ENCODE results near the gene PDGFD. TPM values are rescaled to one million over a fixed set of nuclear protein-coding genes. Genes with fewer than 3 reads are reported as not detected.

PDGFD gene
- total and polyA plus RNA-seq, 2 donors (not counting 1 experiment from before 2014, with no cell fraction given) = 1.3 TPM

- Histone ChIP-seq H3K4me3 (replicated peaks in 1 of 4; ENCODE audit: control extremely low read depth in 1 of 4, insufficient read depth in 1 of 4, low read depth in 3 of 4, low read length in 4 of 4) (no peak overlapping the region), H3K79me2 (ENCODE audit: control insufficient read depth, insufficient read depth, low read length) (no peaks in the 10 kb centered on the region), H3K4me2 (ENCODE audit: extremely low read depth, insufficient read depth, low read length) (no peak overlapping the region), H2AFZ (ENCODE audit: low read length) (no peak overlapping the region), H3K4me1 (ENCODE audit: control insufficient read depth, extremely low read depth, insufficient read depth, low read length) (peaks cover 2% of the 10 kb centered on the region), H3K9ac (ENCODE audit: insufficient read depth, low read length) (no peak overlapping the region), H3K27ac (ENCODE audit: insufficient read depth, low read length) (no peak overlapping the region), H3K9me3 (ENCODE audit: control insufficient read depth, insufficient read depth, low read depth, low read length) (no peaks in the 10 kb centered on the region), H3K27me3 (ENCODE audit: control insufficient read depth, insufficient read depth, low read length) (no peaks in the 10 kb centered on the region), H3K36me3 (ENCODE audit: control insufficient read depth, insufficient read depth, low read length) (no peaks in the 10 kb centered on the region), H4K20me1 (ENCODE audit: control insufficient read depth, extremely low read depth, insufficient read depth, low read length) (no peaks in the 10 kb centered on the region)
- peak; percentile 43 to 62 for DNase-seq (ENCODE audit: low read depth in 2 of 2)
- TF ChIP-seq EZH2 (IDR thresholded peaks at IDR 0.05; ENCODE audit: low read length, missing control alignments) (no peak), CTCF (conservative IDR thresholded peaks at IDR 0.05 in 1 of 2, IDR thresholded peaks at IDR 0.05 in 1 of 2; ENCODE audit: low read depth in 1 of 2, low read length in 2 of 2) (no peak)
Measured at GRCh38 chr11:104005234-104005855, 158.6 kb downstream of the PDGFD start.

- DNase-seq (ENCODE audit: low read depth in 2 of 2) = peak; percentile 19 to 85
- Histone ChIP-seq H3K9ac (ENCODE audit: insufficient read depth, low read length) (no peak overlapping the region), H3K27ac (ENCODE audit: insufficient read depth, low read length) (no peak overlapping the region)
Measured at GRCh38 chr11:104003491-104003890, 160.5 kb downstream of the PDGFD start.

GRCh38 chr11:104001561-104002056 is 162.3 kb downstream of the PDGFD start:
- peak; percentile 50 to 58 for DNase-seq (ENCODE audit: low read depth in 2 of 2)
- Histone ChIP-seq H3K27me3 (ENCODE audit: control insufficient read depth, insufficient read depth, low read length) (no peaks in the 10 kb centered on the region), H3K9ac (ENCODE audit: insufficient read depth, low read length) (no peak overlapping the region), H3K4me1 (ENCODE audit: control insufficient read depth, extremely low read depth, insufficient read depth, low read length) (peaks cover 2% of the 10 kb centered on the region), H2AFZ (ENCODE audit: low read length) (no peak overlapping the region), H3K36me3 (ENCODE audit: control insufficient read depth, insufficient read depth, low read length) (no peaks in the 10 kb centered on the region), H4K20me1 (ENCODE audit: control insufficient read depth, extremely low read depth, insufficient read depth, low read length) (no peaks in the 10 kb centered on the region), H3K4me2 (ENCODE audit: extremely low read depth, insufficient read depth, low read length) (no peak overlapping the region), H3K27ac (ENCODE audit: insufficient read depth, low read length) (no peak overlapping the region), H3K9me3 (ENCODE audit: control insufficient read depth, insufficient read depth, low read depth, low read length) (no peaks in the 10 kb centered on the region), H3K4me3 (replicated peaks in 1 of 4; ENCODE audit: control extremely low read depth in 1 of 4, insufficient read depth in 1 of 4, low read depth in 3 of 4, low read length in 4 of 4) (no peak overlapping the region), H3K79me2 (ENCODE audit: control insufficient read depth, insufficient read depth, low read length) (no peaks in the 10 kb centered on the region)
- TF ChIP-seq CTCF (conservative IDR thresholded peaks at IDR 0.05 in 1 of 2, IDR thresholded peaks at IDR 0.05 in 1 of 2; ENCODE audit: low read depth in 1 of 2, low read length in 2 of 2) = no peak
- TF ChIP-seq EZH2 (IDR thresholded peaks at IDR 0.05; ENCODE audit: low read length, missing control alignments) = no peak

More at GRCh38 chr11:104003491-104003890, 160.5 kb downstream of the PDGFD start:
- Histone ChIP-seq H3K79me2 (ENCODE audit: control insufficient read depth, insufficient read depth, low read length) (no peaks in the 10 kb centered on the region), H3K4me1 (ENCODE audit: control insufficient read depth, extremely low read depth, insufficient read depth, low read length) (peaks cover 2% of the 10 kb centered on the region), H2AFZ (ENCODE audit: low read length) (no peak overlapping the region), H4K20me1 (ENCODE audit: control insufficient read depth, extremely low read depth, insufficient read depth, low read length) (no peaks in the 10 kb centered on the region), H3K27me3 (ENCODE audit: control insufficient read depth, insufficient read depth, low read length) (no peaks in the 10 kb centered on the region), H3K4me3 (replicated peaks in 1 of 4; ENCODE audit: control extremely low read depth in 1 of 4, insufficient read depth in 1 of 4, low read depth in 3 of 4, low read length in 4 of 4) (no peak overlapping the region), H3K36me3 (ENCODE audit: control insufficient read depth, insufficient read depth, low read length) (no peaks in the 10 kb centered on the region), H3K4me2 (ENCODE audit: extremely low read depth, insufficient read depth, low read length) (no peak overlapping the region), H3K9me3 (ENCODE audit: control insufficient read depth, insufficient read depth, low read depth, low read length) (no peaks in the 10 kb centered on the region)
- TF ChIP-seq EZH2 (IDR thresholded peaks at IDR 0.05; ENCODE audit: low read length, missing control alignments) = no peak
- TF ChIP-seq CTCF (conservative IDR thresholded peaks at IDR 0.05 in 1 of 2, IDR thresholded peaks at IDR 0.05 in 1 of 2; ENCODE audit: low read depth in 1 of 2, low read length in 2 of 2) = no peak
